Hematopoietic multipotent progenitor cell treated with erythropoietin and hydrocortisone succinate and interleukin-3 and kit ligand, for 6 days (in vitro differentiated cells): ENCODE measurements around the gene C17orf107.

Source experiments
- DNase-seq: peaks from one replicate; pipeline ENCODE4 v3.0.0-alpha.2; 2015

Gene C17orf107

DNA sequence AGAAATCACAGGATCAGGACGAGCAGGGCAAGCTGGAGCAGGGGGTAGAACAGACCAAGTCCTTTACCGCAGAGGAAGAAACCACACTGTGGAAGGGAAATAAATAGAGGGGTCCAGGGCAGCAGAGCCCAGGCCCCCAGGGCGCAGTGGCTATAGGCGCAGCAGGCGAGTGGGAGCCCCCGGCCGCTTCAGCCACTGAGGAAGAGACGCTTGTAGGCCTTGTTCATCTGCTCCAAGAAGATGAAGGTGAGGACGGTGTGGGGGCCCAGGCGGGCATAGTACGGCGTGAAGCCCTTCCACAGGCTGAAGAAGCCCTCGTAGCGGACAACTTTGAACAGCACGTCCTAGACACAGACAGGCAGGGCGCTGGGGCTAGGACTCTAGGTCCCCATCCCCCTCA, 38.2 kb downstream of the C17orf107 start:
- DNase-seq, result no peak

DNA sequence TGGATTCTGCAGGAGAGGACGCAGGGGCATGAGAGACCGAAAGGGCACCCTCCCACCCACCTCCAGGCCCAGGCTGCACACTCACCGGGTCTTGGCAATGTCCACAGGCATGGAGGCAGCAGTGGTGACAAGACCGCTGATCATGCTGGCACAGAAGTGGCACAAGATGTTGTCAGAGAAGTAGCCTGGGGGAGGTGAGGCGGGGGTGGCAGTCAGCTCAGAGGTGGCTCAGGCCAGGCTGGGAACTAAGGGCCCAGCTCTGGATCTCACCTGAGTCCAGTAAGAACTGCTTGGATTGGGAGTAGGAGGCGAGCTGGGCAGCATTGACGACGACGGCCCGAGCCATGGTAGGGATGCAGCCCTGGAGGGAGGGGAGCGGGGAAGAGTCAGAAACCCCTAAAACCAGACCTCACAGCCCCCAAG, 38.7 kb downstream of the C17orf107 start:
- no peak for DNase-seq

DNA sequence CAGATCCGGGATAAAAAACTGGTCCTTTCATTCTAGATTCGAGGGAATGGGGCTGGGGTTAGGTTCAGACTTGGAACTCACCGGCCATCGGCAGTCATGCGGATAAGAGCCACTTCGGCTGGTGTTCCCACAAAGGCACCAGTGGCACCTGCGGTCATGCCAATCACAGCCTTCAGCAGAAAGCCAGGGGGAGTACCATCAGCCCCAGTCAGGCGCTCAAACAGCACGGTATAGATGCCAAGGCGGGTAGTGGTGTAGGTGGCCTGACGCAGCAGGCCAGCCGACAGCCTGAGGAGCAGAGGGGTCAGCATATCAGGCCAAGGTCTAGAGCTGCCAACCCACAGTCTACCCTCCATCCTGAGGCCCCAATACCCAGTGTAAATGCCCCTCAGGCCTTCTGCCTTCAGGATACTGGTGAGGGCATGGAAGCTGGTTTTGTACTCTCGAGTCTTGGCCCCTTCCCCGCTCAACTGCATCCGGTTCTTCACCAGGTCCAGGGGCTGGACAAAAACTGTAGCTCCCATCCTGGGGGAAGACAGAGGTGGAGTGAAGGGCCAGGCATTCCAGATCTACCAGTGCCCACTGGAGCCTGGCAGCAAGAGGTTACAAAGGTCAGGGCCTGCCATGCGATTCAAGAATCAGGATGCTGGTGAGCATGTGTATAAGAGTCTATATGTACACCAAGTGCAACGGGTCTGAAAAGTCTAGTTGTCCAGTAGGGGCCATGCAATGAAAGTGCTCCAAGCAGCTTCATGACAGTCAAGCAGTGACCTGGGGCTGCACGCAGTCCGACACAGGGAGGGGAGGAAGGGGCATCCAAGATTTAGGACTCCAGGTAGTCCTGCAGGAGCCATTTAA, 39.6 kb downstream of the C17orf107 start:
- peak; percentile 57 for DNase-seq

DNA sequence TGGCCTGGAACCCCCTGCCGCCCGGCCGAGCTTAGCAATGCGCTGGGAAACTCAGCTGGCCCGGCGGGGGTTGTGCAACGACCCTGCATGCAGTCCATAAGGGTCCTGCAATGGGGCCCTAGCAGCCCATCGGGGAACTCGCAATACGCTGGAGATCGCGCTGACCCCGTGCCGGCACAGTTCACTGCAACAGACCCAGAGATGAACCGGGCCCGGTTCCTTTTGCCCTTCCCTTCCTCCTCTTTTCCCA, 40.1 kb downstream of the C17orf107 start:
- no peak for DNase-seq

DNA sequence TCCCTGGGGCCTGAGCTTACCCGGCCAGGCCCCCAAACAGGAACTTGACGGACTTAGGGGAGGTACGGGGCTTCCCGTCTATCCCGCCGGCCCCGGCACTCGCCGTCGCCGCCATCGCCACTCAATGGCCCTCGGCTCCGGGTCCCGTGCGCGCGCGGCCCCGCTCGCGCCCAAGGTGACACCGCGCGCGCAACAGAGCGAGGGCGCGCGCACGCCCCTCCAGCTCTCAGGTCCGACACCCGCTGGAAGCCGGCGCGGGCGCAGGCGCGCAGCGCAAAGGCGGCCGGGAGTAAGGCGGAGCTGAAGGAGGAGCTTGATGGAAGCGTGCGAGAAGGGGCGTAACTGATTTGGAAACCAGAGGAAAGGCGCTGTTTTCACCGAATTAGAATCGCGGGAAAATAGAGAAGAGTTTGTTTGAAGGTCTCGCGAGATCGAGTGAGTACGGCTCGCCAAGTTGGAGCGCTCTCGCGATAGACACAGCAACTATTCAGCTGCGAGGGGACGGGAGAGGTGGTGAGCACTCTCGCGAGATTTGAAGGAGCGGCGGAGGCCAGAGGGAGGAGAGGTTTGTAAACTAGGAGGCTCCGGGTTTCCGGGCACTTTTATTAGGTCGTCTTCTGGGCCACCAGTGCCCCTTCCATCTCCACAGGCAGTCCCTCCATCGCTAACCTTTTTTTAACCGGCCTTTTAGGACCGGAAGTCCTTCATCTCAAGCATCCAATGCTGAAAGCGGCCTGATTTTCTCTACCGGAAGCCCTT, 40.6 kb downstream of the C17orf107 start, which contains the start of the genes RNF167 and SLC25A11:
Gene RNF167 (plus strand): TSS at position 473 of the 759 bp plus-strand sequence. CDS start 642 bp downstream, outside the sequence.
Gene SLC25A11 (minus strand): TSS at position 251 of the 759 bp plus-strand sequence. CDS start 136 bp downstream, at position 115.
- peak; percentile 100 for DNase-seq

DNA sequence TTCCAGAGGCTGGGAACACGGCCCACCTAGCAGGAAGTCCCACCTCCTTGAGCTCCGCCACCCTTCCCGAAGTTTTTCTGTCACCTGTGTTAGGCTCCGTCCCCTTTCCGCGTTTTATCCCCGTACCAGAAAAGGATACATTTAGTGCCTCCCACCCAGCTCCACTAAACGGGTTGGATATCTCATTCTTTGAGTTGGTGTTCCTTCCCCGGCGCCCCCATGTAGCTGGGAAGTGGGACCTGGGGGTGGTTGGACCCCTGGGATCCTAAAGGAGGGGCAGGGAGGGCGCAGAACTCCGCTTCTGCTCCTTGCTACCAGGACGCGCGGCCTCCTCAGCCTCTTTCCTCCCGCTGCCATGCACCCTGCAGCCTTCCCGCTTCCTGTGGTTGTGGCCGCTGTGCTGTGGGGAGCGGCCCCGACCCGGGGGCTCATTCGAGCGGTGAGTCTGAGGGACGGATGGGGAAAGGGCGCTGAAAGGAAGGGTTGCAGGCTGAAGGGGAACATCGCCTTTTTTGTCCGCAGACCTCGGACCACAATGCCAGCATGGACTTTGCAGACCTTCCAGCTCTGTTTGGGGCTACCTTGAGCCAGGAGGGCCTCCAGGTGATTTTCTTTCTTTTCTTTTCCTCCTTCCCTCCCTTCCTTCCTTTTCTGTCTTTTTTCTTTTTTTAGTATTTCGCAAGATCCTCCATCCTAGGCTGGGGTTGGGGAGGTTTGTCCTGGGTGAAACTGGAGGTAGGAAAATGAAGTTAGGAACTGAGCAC, 41.4 kb downstream of the C17orf107 start:
- DNase-seq, result peak; percentile 49

DNA sequence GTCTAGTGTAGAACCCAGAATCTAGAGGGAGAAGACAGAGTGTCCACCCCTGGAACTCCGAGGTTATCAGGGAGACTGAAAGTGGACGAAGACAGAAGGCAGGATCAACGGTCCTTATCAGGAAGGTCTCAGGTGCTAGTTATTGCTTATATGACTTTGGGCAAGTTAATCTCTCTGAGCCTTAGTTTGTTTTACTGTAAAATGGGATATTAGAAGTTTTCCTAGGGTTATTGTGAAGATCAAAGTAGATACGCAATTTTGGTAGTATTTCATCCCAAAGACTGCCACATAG, 41.9 kb downstream of the C17orf107 start:
- DNase-seq, result peak; percentile 38

DNA sequence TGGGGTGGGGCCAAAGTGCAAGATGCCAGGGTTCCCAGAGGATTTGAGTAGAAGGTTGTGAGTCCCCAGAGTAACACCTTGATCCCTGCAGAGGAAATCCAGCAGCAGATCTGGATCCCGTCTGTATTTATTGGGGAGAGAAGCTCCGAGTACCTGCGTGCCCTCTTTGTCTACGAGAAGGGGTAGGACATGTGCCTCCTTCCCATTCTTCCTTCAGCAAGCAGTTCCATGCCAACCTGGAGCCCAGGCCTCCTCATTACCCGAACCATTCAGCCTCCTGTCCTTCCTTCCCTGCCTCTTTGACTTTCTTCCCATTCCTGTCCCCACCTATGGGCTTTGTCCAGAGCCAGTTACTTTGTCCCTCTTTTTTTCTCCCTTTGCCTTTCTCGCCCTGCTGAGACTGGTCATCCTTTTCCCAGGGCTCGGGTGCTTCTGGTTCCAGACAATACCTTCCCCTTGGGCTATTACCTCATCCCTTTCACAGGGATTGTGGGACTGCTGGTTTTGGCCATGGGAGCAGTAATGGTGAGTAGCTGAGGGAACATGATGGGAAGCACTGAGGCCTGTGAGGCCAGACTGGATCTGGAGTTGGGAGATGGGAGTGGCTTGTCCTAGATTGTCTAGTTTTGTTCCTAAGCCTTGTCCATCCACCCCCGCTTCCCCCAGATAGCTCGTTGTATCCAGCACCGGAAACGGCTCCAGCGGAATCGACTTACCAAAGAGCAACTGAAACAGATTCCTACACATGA, 43.6 kb downstream of the C17orf107 start:
- no peak for DNase-seq

DNA sequence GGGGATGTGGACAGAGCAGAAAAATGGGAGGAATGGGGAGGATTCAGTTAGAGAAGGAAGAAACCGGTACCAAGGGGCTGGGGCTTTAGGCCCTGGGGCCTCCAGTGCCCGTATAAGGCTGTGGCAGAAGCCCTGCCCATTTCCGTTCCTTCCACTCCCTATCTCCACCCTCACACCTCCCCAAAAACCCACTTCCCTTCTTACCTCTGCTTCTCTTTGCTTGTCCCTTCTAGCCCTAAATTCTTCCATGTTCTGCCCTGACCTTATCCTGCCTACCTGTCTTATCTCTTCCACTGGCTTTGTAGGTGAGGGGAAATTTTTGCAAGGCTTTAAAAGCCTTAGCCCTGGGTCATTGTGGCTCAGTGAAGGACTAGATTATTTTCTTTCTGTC, 44.8 kb downstream of the C17orf107 start:
- DNase-seq, result peak; percentile 89

DNA sequence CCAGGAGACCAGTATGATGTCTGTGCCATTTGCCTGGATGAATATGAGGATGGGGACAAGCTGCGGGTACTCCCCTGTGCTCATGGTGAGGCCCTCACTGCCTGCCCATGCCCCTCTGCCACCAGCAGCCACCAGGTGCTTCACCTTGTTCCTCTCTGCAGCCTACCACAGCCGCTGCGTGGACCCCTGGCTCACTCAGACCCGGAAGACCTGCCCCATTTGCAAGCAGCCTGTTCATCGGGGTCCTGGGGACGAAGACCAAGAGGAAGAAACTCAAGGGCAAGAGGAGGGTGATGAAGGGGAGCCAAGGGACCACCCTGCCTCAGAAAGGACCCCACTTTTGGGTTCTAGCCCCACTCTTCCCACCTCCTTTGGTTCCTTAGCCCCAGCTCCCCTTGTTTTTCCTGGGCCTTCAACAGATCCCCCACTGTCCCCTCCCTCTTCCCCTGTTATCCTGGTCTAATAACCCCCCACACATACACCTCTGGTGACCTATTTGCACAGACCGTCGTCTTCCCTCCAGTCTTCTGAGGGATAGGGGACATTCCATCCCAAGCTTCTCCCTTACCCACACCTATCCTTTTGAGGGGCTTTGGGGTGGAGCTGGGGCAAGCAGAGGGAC, 45.3 kb downstream of the C17orf107 start:
- DNase-seq, result no peak

DNA sequence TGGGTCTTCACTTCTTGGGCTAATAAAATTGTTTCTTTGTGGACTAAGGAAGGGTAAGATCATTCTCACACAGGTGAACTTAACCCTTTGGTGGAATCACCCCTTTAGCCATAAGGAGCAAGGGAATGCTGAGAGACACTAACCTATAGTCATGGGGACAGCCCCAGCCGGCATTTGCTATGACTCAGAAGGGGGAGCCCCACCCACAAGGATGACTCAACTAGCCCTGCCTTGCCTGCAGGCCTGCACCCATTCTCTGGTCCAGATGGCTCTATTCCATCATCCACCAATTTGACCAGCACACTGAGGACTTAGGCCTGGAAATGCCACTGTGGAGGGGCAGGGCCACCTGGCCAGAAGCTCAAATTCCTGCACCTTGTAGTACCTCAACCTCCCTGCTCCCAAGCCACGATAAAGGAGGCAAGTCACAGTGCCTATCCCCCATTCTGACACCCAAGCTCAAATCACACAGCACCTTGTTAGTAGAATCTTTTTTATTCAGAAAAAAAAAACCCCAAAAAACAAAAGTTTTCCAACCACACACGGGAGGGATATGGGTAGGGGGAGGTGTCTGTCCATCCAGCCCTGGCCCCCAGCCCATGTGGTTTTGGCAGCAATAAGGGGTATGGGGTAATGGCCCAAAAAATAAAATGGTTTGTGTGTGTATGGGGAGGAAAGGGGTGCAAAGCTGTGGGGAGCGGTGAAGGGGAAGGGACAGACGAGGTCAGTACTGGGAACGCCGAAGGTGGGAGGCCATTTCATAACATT, 46.0 kb downstream of the C17orf107 start:
- DNase-seq, result peak; percentile 92

DNA sequence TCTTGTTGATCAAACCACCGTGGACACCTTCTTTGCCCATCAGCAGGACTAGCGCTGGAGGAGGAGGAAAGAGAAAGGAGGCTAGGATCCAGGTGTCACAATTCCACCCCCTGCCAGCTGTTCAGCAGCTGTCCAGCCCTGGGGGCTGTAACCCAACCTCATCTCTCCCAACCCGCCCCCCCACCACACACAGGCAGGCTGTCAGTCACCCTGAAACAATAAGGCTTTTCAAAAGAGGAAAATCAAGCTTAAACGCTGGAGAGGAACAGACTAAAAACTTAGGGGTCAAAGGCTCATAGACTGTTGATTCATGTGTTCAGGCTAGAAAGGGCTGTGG, 46.6 kb downstream of the C17orf107 start:
- no peak for DNase-seq

DNA sequence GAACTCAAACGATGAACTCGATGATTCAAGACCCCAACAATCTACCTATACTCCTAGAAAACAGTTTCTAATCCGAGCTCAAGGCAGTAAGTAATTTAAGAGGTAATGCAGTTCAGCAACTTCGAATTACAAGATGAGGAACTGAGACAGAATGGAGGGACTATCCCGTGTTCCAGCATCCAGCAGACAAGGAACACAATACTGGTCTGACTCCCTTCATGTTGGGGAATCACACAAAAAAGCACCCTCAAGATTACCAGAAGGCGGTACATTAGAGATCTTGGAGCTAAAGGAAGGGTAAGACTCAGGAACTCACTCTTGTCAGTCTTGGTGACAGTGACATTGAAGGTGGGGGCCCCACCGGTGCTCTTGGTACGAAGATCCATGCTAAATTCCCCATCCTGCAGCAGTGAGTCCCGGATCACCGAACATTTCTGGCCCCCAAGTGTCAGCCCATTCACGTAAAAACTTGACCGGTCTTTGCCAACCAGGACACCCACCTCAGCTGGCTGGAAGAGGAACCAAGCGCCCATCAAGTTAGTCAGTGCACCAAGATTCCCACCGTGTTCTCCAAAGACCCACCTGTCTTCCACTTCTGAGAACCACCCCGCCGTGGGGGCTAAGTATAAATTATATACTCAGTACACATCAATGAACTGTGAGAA, 47.1 kb downstream of the C17orf107 start:
- DNase-seq, result no peak

DNA sequence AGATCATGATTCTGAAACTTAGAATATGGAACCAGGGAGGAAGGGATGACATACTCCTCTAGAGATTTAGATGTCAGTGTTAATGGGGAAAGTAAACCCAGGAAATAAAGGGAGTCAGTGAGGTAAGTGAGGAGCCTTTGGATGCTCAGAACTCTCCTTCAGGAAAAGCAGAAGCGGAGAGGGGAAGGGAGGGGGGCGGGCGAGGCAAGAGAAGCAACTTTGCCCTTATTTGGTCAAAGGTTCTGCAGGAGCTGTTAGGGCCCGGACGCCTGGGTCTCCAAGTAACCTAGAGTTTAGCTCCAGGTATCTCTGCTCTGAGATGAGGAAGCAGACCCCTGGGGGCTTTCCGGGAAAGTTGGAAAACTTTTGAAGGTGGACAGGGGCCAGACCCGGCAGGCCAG, 47.7 kb downstream of the C17orf107 start:
- peak; percentile 51 for DNase-seq

DNA sequence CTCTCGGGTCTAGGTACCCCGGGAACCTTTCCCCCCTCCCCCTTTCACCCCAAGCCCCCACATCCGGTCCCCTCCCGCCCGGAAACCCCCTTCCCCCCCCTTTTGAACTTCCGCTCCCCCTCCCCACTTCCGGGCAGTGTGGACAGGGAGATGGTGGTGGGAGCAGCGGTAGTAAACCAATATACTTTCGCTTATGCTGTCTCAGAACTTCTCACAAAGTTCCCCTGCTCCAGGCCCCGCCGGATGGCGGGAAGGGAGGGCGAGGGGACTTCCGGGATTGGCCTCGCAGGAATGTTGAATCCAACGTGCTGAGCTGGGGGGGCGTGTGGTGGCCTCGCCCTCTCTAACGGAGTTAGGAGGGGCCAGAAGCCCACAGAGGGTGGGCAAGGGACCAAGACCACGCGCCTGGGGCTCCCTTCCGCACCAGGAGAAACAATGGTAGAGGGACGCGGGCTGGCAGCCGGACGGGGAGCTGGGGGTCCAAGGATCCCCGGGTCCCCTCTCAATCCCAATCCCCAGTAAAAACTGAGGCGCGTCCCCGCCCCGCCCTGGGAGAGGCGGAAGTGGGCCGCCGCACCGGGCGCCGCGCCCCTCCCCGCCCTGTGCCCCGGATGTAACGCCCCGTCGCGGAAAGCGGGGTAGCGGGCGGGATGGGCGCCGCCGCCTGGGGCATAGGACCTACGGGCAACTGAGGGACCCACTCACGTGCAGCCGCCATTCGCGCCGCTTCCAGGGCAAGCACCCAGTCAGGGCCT, 48.3 kb downstream of the C17orf107 start:
- peak; percentile 75 for DNase-seq

DNA sequence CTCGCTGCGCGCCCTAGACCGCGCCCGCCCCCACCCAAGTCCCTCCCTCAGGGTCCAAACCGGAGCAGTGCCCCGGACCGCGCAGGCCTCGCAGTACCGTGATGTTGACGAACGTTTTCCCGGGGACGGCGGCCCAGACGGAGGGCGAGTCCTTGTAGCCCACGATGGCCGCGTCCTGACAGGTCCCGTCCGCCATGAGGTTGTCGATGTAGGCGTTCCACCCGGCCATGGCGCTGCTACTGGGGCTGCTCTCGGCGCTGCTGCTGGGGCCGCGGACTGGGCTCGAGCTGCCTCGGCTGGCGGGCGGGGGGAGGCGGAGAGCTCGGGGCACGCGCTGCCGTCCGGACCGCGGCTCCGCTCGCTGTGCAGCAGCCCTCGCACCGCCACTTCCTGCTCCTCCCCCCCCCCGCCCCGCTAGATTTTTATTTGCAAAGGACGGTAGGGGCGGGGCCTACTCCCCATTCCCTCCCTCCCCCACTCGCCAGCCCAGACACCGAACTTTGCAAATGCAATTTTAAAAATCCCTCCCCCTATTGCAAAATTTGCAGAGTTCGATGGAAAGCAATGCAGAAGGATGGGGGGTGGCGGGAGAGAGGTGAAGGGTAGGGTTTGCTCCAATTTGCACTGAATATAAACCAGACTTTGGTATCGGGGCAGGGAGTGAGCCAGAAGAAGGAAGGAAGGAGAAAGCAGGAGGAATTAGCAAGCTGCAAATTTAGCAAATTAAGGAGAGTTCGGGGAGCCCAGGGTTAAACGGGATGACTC, 49.0 kb downstream of the C17orf107 start, which contains the start of gene PFN1:
Gene PFN1 (minus strand): TSS at position 365 of the 765 bp plus-strand sequence. CDS start 136 bp downstream, at position 229.
- DNase-seq, result peak; percentile 97

DNA sequence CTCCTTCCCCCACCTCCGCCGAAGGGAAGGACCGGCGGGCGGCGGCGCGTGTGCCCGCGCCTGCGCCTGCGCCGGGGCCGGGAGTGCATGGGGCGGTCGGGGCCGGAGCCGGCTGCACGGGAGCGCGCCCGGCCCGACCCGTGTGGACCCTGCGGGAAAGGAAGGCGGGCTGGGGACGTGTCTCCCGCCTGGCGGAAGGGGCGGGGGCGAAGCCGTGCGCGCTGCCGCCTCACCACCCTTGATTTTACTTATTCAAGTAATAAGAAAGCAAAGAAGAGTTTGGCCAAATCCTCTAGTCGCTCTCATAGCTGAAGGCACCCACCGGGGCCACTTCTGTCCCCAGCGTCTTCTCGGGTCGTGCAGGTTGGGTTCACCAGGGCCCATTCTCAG, 49.6 kb downstream of the C17orf107 start:
- DNase-seq, result peak; percentile 91

DNA sequence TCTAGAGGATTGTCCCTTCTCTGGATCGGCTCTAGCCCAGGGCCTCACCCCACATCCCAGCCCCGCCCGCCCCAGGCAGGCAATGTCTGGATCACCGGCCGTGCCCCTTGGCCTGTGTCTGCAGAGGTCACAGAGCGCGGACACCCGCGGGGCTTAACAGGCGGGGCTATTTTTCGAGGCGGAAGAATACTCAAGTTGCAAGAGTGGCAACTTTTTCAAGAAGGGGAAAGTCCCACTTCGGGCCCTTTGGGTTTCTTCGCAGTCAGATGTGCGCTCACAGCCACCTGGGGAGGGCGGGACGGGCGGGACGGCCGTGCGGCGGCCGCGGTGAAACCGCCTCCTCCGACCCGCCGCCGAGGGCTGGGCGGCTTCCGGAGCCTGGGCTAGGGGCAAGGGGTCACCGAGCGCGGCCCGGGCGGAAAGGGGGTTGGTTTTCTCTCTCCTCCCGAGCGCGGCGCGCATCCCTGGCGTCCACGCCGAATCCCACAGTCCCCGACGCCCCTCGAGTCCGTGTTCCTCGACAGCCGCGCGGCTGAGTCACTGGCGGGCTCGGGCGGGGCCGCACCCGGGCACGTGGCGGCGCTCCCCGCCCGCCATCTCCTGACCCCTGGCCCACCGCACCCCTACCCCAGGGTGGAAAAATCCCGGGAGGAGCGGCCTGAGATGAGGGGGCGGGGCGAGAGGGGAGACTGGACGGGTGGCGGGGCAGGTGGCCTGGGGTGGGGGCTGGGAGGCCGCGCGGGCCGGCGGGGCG, 50.2 kb downstream of the C17orf107 start:
- peak; percentile 81 for DNase-seq
